ELR (cell line): Measurements from ENCODE around the gene ZBTB3.
"Not testable (repeated sequence)": the region's sequence is repeated elsewhere in the genome, so short reads cannot be mapped to it uniquely, and the experiment has no call there.

Experiments
- DNase-seq: peaks from one replicate; pipeline ENCODE4 v3.0.0-alpha.2; 2015; ENCODE audit warnings: low read depth

The ZBTB3 gene

DNA sequence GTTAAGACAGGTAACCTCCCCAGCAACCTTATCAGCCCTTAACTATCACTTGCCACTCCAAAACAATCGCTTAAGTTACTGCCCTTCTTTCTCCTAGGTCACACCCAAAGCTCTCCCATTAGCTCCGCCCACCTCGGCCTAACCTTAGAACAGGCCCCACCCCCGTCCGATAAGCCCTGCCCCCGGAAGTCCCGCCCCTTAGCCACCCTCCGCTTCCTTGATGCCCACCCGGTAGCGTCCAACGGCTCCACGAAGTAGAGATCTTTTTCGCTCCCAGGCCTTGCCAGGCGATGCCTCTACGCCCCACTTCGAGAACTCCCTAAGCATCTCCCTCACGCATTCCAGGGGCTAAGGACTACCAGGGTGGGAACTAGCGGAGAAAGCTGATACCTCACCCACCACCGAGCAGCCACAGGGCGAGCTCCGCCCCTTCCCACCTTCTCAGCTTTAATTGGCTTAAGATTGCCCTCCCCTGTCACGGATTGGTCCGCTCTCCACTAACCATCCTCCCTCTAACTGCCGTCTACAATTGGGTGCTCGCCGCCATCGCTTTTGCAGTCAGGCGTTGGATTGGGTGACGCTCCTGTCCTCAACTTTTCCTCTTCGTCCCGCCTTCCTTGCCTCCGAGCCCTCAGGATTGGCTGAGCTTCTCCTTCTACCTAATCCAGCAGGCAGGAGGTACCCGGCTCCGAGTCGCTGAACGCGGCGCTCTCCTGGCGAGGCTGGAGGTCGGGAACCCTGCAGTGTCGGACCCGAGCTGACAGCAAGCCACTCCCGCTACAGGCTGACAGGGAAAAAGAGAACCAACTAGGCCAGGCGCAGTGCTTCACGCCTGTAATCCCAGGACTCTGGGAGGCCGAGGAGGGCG lies at the start of gene ZBTB3:
Gene ZBTB3 (minus strand): TSS at position 425 of the 868 bp plus-strand sequence. CDS start 496 bp downstream, outside the sequence.
- DNase-seq, result peak; percentile 99

GRCh38 chr11:62801071-62801470 lies 47.1 kb upstream of the ZBTB3 start:
- no peak for DNase-seq

DNA sequence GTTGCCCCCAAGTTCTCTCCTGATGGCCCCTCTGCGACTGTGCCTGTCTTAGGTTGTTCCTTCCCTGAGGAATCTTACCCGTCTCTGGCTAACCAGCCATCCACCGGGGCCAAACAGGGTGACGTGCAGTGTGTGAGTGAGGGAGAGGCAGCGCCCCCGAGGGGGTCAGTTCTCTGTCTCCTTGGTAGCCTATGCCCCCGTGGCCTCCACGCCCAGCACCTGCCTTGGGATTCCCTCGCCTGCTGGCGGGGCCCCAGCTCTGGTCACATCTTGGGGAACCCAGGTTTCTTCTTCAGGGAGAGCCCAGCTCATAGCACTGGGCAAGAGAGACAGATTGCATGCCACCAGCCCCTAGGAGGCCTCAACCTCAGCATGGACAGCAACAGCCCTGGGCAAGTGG lies 45.5 kb upstream of the ZBTB3 start:
- DNase-seq, result no peak

GRCh38 chr11:62796281-62796680 lies 42.3 kb upstream of the ZBTB3 start:
- DNase-seq, result no peak

GRCh38 chr11:62794201-62794775 lies 40.3 kb upstream of the ZBTB3 start:
- peak; percentile 38 for DNase-seq

DNA sequence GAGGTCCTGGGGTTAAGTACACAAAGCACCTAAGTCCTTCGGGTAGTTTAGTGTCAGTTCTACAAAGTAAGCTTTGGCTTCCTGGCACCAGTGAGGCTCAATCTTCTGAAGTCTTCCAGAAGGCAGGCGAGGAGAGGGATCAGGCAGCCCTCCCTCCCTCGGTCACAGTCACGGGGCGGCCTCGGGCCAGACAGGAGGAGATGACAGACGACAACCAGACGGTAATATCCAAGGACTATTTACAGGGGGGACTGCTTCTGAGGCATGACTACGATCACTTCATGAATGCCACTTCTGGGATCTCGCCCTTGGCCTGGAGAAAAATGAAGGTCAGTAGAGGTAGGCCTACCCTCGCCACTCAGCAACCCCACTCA lies 38.2 kb upstream of the ZBTB3 start:
- no peak for DNase-seq

DNA sequence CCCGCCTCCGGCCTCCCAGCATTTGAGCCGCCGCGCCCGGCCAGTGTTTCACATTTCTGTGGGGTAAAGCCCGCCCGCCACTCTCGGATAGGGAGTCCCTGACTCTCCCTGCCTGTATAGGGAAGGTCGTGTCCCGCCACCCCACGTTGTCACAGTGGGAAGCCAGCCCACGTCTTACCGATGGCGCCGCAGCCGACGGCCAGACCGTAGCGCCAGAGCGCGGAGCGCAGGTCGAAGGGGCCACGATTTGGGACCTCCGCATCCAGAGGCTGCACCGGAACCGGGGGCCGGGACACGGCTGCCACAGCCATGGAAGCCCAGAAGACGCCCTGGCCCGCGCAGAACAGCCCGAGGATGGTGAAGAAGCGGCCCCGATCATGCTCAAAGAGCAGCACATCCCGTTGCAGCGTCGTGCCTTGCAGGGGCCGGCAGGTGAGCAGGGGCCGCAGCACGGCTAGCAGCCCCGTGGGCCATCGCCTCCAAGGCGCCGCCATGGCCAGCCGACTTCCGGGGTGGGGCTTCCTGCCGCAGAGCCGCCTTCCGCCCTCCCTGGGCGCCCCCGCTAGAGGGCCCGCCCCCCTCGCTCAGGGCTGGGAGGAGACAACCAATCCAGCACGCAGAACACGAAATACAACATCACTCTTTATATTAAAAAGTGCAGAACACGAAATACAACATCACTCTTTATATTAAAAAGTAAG lies 37.7 kb upstream of the ZBTB3 start, which contains the start of gene TMEM223:
Gene TMEM223 (minus strand): TSS at position 506 of the 701 bp plus-strand sequence. CDS start 12 bp downstream, at position 494.
- peak; percentile 87 for DNase-seq

DNA sequence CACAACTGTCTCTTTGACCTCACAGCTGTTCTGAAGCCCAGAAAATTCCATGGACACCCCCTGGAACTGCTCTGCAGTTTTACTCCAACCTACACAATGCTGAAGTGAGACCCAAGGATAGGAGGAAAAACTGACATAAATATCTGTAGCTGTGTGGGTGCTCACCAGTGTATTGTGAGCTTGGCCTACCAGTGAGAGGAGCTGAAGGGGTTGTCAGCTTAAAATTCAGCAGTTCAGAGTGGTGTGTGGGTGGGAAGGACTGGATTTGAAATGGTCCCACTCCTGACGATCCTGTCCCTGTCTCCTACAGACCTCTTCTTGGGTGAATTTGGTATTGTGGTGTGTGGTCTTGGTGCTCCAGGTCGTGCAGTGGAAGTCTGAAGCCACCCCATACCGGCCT lies 35.6 kb upstream of the ZBTB3 start:
- DNase-seq, result no peak

- DNase-seq, result no peak
Observed at GRCh38 chr11:62788991-62789390, 35.0 kb upstream of the ZBTB3 start.

DNA sequence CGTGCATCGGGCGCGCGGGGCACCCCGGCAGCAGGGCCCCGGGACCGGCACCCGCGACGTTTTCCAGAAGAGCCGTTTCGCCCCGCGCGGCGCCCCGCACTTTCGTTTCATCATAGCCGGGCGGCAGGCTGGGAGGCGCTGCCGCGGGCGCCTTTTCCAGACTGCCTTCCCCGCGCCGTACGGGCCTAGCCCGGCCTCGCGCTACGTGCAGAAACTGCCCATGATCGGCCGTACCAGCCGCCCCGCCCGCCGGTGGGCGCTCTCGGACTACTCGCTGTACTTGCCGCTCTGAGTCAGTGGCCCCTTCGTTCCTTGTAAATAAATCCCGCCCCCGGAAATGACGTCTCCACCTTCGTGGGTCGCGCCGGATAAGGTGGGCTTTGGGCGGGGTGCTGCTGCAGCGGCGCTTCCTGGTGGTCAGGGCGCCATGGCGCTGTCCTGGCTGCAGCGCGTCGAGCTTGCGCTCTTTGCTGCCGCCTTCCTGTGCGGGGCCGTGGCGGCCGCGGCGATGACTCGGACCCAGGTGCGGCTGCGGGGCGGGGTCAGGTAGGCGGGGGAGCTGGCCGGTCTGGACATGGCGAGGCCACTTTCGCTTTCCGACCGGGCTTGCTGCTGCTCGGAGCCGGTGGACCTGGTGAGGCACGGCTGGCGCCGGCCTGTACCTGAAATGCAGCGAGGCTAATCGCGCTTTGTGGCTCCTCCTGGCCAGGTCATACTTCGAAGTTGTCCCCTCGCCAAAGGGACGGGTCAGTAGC lies 33.2 kb upstream of the ZBTB3 start, which contains the start of gene TMEM179B:
Gene TMEM179B (plus strand): TSS at position 398 of the 755 bp plus-strand sequence. CDS start 30 bp downstream, at position 428.
- DNase-seq, result peak; percentile 100

- peak; percentile 89 for DNase-seq
Observed at GRCh38 chr11:62786318-62787004, 32.5 kb upstream of the ZBTB3 start.

- no peak for DNase-seq
Observed at GRCh38 chr11:62782753-62783152, 28.8 kb upstream of the ZBTB3 start.

GRCh38 chr11:62778441-62778840 lies 24.5 kb upstream of the ZBTB3 start:
- no peak for DNase-seq

DNA sequence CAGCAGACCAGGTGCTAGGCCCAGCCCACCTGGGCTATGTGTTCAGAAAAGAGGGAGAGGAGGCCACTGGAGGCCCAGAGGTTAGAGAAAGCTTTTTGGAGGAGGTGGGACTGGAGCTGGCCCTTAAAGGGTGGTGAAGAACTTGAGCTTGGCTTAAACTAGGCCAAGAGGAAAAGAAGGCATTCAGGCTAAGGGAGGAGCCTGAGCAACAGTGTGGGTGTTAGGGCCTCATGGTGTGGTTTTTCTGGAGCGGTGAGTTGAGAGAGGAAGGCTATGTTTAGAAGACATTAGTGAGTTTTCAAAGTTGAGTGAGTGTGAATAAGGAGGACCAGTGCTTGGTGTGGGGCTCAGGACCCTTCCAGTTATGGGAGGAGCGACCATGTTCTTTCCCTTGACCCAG lies 23.4 kb upstream of the ZBTB3 start:
- DNase-seq, result no peak

GRCh38 chr11:62775646-62776045 lies 21.7 kb upstream of the ZBTB3 start:
- DNase-seq, result no peak

DNA sequence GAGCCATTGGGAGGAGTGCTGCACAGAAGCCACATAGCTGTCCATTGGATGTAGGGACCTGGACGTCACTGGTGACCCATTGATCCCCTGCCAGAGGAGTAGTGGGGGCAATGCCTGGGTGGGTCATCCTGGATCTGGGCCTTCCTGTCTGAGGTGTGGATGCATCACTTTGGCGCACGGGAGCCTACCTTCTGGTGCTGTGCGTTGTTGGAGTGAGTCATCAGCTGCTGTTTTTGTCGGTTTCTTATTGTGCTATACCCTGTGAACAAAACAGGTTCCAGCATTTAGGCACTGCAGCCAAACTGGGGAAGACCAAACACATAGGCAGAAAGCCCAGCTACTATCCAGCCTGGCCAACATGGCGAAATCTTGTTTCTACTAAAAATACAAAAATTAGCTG lies 20.4 kb upstream of the ZBTB3 start:
- DNase-seq, result no peak

- peak; percentile 97 for DNase-seq
Observed at GRCh38 chr11:62771144-62772021, 17.4 kb upstream of the ZBTB3 start, which contains the start of gene TAF6L. TSS of gene TAF6L (plus strand) at chr11:62771396. CDS start at chr11:62775784, 4,388 bp downstream.

DNA sequence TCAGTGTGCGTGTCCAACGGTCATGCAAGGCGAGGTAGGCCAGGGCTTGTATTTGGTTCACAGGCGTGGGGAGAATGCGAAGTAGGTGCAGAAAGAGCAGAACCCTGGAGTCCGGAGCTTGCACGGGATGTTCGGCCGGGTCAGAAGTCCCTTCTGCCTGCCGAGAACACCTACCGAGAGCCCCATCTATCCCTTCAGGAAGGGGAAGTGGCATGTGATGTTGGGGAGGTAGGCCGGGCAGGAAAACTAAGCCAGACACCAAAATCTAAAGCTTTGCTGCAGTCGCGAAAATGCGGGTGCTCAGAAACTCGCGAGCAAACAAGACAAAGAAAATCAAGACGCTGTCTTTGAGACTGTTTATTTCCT lies 16.8 kb upstream of the ZBTB3 start:
- no peak for DNase-seq

- not testable (repeated sequence) for DNase-seq
Observed at GRCh38 chr11:62760867-62761227, 6.9 kb upstream of the ZBTB3 start.
